GM19023 (cell line): Measurements from ENCODE around the gene NEBL.

Experiments used
- ATAC-seq: cut with Tn5 transposase; IDR thresholded peaks from one replicate; pipeline ENCODE4 v1.9.1; 2021; ENCODE audit warnings: mild to moderate bottlenecking, moderate library complexity; ENCODE audit not compliant: unreplicated experiment

The NEBL gene

DNA sequence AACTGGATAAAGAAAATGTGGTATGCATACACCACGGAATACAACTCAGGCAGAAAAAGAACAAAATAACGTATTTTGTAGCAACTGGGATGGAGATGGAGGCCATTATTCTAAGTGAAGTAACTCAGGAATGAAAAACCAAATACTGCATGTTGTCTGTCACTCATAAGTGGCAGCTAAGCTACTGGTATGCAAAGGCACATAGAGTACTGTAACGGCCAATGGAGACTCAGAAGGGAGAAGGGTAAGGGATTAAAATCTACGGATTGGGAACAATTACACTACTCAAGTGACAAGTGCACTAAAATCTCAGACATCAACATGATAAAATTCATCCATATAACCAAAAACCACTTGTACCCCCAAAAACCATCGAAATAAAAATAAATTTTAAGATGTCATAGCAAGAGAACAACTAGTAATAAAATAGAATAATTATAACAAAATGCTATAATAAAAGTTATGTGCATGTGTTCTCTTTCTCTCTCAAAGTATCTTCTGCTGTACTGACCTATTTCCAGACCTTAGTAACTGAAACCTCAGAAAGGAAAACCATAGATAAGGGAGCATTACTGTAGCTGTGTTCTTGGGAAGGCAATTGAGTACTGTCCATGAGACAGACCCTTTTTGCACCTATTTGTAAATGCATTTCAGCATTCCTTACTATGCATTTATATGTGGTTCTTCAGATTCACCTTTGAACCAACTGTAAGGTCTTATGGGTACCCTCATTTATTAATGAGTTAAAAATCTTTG is 6.7 kb upstream of the NEBL start:
- no peak for ATAC-seq

DNA sequence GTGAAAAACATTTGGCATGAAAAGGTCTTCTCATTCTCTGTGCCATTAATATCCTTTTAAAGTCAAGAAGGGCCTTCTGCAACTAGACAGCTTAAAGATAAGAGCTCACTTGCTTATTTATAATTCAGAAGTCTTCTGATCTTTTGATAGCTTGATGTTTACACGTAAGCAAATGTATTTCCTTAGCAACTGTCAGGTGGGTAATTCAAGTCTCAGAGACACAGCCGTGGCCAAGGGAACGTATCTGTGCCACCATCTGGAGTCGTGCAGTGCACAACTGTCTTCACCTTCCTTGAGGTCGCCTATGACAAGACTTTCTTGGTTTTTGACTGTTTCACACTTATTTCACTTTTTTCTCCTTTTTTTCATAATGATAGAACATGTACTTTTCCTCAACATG is 4.0 kb upstream of the NEBL start:
- no peak for ATAC-seq

DNA sequence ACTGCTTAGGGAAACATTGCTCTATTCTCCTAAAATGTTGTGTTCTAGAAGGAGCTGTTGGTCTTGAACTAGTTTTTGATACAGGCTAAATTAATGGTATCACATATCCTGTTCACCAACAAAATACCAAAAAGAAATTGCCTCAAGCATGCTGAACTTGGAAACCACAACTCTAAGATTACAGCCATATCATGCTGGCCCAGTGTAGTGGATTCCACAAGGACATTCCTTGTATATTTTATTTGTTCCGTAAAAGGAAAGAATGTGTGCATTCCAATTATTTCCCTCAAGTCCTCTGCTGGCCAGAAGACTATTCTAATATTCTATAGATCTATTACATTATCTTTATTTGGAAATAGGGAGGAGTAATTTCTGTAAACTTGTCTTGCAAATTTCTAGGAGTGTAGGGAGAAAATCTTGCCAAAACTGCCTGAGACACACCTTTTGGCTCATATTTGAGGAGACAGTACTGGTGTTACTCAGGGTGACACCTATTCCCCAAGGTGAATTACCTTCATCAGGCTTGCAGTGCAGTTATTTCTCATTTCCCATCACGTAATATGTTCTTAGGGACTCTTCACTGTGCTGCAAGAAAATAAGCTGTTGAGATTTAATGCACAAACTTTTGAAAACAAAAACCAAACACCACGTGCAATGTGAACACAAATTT is 1.9 kb upstream of the NEBL start:
- ATAC-seq = no peak

DNA sequence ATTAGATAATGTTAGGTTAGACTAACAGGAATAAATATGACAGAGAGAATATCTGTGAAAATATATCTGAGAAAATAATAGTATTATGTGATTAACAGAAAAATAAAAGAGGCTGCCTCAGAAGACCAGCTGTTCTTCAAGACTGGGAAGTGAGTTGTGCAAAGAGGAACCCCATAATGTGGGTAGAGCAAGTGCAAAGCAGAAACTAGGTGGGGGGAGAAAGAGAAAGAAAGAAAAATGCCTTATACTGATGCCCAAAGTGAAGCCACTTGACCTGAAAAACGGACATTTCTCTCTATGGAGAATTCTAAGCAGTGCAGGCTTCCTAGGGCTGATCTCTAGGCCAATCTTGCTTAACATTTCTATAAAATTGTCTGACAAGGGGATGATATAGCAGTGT is 3.8 kb downstream of the NEBL start:
- ATAC-seq = no peak

DNA sequence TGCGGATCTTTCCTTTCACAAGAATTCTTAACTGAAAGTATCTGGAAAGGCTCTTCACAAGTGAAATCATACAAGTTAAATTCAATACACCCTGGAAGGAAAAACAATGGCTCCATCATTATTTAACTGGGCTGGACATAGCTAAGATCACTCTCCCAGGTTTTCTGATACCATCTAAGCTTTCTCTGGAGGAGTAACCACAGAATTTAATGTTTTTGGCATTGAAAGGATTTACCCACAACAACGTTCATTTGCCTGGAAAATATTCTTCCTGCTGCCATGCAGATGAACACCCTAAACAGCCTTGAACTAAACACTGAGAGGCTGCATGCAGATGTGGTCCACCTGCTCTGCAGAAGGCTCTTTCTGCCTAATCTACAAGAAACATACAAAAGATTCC is 4.3 kb downstream of the NEBL start:
- ATAC-seq = no peak

DNA sequence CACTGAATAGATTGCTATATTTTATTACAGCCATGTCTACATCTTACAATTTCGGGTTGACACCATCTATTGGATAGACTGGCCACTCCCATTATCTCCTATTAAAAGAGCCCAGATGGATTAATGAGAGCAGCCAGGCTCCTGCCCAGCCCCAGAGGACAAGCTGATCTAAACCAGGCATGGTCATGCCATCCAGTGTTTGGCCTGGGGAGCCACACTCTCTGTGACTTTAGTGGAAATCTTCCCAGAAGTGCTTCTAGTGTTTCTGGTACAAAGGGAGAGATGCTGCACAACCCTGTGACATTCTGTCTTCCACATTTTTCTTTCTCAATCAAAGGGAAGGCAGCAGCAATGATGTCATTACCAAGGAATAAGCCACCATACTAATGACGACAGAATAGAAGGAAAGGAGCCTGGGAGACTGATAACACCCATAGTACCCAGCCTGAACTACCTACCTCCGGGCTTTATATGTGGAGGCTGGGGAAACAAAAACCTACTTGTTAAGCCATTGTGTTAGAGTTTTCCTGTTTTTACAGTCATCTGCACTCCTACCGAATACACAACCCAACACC is 5.0 kb downstream of the NEBL start:
- ATAC-seq = no peak

DNA sequence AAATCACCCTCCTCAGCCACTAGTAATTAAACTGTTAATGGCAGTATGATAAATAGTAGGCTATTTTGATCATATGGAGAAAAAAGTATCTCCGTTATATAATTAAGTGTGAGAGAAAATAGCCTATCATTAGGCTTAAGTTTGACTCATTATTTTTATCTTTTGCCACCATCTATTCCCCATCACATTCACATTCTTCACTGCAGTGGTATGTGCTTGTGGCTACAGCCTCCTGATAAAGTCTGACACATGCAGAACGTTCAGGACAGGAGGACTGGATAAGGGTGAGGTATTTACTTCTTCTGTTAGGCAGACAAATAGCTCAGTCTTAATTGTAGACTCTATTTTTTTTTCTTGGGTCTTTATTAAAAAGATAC is 5.8 kb downstream of the NEBL start:
- ATAC-seq = no peak

DNA sequence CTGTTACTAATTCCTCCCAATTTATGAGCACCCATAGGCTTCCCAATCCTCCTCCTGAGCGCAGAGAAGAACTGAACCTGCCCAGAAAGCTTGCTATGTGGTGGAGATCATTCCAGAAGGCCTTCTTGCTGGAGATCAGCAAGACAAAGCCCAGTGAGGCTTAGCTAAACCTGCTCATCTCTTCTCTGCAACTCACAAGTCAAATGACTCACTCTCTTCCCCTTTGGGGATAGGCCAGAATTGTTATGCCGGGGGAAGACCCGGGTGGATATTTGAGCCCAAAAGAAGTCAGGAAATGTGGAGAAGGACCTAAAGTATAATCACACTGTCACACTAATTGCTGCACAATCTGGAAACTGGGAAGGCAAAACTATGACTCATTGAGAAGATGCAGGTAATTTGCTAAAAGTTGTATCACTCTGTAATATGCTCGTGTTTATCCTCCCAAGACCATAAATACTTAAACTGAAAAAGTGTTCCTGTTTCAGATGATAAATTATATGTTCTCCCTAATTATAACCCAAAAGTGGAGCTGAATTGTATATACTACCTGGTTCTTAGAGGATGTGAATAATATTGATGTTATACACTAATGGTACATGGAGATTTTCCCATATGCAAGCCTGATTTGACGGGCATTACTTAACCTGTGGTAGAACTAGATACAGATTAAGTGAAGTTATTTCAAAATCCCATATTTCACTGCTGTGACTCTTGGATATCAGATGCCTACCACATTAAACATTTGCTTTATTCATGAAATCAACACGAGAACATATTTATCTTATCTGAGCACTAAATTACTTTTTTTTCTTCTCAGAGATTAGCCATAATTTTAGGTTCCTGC is 6.4 kb downstream of the NEBL start:
- ATAC-seq = no peak

DNA sequence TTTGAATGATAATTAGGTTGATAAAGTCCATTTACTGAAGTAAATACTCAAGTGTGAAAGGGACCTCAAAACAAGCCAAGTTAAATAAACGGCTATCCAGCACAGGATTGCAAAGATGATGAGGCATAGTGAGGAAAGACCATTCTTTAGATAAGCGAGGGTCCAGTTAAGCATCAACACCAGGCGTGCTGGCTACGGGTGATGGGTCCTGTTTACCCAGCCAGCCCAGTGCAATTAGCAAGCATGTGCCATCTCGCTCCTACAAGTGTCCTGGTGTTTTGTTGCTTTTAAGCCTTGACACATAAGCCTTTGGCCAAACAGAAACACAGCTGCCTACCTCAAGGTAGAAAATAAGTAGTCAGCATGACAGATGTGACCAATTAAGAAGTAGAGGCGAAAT is 7.1 kb downstream of the NEBL start:
- ATAC-seq = no peak

DNA sequence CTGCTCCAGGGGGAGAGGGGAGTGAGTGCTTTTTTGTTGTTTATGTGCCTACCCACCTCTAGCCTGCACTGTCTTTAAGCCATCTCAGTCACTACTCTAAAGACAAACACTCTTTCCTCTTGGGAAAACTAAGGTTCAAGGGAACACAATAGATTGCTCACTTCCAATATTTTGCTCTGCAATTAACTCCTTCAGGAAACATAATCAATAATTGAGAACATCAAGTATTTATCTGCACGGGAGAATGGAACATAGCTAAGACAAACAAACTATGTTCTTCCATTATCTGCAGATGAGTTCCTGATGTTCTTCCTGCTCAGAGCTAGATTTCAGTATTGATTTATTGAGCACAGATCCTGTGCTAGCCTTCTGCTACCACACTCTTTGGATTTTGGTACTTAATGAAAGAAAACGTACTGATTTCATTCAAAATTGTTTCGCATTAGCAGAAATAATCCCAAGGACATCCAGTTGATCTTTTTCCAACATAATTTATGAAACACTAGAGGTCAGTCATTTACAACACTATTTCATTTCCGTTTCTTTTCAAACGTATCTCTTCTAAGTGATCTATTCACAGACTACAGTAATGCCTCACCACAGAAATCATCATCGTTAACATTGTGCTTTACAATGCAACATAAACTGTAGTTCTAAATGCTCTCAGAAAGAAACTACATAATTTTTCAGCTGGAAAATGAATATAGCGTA is 8.3 kb downstream of the NEBL start:
- no peak for ATAC-seq

DNA sequence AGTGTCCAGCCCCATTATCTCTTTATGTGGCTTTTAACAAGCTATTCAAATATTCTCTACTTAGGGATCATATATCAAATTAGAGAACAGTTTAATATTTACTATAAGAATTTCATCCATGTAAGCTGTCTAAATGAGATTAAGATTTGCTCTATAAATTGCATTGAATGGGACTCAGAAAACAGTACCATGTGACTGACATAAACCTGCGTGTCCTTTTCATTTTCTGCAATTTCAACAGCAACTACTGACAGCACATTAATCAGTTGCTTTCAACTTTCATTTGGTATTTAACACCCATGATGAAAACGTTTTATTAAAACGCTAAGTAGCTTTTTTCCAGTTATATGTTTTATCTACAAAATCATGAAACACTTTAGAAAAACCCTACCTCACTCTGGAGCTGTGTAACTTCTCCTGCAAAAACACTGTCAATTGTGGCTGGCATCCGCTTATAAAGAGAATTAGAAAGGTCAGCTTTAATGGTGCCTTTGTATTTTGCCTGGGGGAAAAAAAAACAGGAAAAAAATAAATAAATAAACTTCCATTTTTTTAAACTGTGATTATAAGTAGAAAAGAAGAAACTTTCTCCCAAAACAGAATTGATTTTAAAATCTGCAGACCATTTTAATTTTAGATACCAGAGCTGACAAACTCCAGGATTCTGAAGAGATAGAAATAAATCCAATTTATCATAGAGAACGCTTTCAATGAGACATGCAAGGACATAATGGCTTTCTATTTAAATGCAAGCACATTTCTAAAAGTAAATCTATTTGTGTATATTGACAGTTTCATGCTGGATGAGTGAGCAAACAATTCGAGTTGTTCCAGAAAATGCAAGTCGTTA is 9.2 kb downstream of the NEBL start:
- ATAC-seq = no peak

DNA sequence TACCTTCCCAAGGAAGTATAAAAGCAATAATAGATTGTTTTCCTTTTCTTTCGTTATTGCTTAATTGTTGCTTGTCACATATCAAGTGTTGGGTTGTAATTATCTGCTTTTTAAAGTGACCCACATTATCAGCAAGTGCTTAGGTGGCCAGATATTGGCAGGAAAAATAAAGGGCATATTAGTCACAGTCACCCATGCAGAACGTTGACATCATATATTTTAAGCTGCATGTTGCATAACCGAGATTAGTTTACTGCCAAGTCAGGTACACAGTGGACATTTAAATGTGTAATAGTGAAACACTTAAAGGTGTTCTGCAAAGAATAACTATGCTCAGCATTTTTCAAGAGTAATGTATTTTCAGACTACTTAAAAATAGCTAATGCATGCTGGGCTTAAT is 11.4 kb downstream of the NEBL start:
- no peak for ATAC-seq

DNA sequence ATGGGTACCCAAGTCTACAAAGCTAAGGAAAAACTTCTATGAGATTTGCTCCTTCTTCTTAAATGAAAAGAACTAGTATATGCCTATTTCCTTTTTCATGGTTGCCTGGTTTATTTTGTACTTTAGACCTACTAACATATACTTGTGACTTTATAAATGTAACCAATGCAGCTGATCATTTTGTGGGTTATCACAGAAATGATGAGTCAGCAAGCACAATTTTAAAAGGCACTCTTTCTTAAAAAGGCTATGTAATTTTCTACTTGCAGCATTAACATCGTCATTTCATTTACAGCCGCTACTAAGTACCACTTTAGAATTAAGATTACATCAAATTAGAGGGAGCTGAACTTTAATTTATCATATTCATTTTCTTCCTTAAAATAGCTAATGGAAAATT is 13.6 kb downstream of the NEBL start:
- ATAC-seq = no peak

DNA sequence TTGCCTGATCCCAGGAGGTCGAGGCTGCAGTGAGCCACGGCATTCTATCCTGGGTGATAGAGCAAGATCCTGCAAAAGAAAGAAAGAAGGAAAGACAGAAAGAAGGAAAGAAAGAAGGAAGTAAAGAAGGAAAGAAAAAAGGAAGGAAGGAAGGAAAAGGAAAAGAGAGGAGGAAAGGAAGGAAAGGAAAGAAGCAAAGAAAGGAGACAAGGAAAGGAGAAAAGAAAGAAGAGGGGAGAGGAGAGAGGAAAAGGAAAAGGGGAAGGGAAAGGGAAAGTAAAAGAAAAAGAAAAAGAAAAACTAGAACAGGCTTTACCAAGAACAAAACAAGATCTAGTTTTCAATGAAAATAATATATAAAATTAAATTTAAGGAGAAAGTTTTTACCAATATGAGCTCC is 15.0 kb downstream of the NEBL start:
- ATAC-seq = no peak

DNA sequence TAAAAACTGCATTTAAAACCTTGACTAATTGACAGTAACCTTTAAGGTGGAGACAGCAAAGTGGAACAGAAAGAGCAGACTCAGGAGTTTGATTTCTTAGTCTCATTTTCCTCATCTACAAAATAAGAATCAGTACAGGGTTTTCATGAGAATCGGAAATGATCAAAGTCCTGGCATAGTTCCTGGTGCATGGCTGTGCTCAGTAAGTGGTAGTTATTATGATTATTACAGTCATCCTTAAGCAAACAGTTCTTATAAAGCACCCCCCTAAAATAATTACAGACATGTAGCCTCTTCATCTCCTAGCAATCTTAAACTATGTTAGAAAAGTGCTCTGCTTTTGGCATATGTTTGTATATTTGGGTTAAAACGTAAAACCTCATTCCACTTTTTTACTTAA is 18.0 kb downstream of the NEBL start:
- ATAC-seq = no peak

DNA sequence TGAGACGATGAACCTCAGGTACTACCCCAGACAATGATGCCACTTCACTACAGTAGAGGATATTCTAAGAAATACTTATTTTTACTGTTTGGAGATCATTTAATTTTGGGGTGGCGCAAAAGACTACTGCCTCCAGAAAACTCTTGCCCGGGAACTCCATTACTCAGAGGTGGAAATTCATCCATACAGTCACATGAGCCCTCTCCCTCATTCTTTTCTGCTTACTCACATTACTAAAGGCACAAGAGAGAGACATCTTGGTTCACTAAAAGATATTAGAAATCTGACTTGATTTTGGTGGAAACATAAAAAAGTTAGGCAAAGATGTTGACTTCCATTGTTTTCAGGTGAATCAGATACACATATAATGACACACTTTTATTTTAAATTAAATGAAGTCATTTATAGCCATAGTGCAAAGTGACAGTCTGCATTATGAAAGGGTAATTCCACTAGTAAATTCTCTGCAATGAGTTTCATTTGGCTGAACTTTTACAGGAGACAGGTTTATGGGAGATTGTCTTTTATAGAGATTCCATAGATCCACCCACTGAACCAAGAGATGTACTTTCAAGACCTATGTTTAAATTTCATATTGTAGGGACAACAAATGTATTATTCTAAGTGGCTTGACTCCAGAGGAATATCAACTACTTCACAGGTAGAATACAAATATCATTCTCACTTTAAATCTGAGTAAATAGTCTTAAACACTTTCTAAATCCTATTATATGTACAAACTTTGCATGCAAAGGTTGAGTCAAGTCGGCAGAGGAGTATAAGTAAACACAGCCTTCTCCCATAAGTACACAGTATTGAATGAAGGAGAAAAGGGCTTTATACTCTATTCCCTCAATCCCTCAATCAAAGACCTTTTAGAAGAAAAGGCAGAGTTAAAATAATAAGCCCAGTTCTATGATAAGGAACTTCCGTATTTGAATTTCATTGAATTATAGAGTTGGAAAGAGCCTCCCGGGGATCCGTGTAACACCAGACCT is 18.8 kb downstream of the NEBL start:
- ATAC-seq = no peak

DNA sequence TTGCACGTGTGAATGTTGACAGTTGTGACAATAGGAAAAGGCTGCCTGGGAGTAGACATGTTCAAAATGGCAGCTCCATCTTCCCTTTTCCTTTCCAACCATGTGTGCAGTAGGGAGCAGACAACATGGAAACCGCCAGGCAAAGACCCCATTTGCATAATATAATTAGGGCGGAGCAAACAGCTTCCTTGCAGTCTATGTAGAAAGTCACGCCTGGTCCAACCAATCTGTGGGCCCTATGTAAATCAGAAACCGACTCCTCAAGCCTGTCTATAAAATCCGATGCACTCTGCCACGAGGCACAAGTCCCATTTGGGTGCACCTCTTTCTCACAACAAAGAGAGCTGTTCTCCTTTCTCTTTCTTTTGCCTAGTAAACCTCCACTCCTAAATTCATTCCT is 19.6 kb downstream of the NEBL start:
- no peak for ATAC-seq

DNA sequence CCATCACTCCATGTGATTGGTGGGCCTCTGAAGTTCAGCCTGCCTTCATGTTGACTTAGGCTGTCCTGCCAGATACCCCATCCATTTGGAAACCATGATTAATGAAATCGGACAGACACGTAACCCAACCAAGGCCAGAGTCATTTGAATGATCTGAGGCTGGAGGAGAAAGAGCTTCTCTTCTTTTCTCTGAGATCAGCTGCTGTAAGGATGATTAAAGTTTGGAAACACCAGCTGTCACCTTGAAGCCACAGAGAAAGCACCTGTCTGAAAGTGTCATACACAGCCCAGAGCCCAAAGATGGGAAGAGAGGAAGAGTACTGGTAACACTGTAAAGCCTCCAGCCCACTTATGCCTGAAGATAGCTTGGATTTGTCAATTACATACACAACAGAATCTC is 22.9 kb downstream of the NEBL start:
- no peak for ATAC-seq

DNA sequence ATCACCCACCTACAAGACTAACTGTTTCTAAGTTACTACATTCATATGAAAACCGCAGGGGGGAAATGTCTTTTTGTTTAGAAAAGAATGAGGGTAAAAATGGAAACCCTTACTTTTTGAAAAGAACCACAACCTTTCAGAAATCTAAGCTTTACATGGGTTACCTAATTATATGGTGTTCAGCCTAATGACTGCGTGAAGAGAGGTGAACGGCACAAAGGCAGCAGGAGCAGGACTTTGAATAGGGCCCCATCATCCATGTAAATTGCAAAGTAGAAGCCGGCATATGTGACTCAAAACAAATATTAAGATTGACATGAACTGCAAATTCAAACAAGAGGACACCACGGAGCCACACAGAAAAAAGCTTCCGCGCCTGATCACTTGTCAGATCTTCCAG is 25.1 kb downstream of the NEBL start:
- no peak for ATAC-seq
